ENCODE results near the gene CTCFL.

DNA sequence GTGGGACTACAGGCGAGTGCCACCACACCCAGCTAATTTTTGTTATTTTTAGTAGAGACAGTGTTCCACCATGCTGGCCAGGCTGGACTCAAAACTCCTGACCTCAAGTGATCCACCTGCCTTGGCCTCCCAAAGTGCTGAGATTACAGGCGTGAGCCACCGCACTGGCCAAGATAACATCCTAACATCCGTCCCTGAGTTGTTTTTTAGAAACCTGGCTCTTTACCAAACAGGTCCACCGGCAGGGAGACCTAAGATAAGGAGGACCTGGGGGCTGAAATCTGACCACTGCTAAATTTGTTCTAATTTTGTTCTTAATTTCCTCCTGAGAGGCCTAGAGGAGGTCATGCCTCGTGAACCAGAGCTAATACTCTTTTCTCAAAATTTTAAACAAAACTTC is 20.5 kb downstream of the CTCFL start:
- no peak for TF ChIP-seq POLR2A (IDR thresholded peaks at IDR 0.05)
- TF ChIP-seq, protein P1, sequence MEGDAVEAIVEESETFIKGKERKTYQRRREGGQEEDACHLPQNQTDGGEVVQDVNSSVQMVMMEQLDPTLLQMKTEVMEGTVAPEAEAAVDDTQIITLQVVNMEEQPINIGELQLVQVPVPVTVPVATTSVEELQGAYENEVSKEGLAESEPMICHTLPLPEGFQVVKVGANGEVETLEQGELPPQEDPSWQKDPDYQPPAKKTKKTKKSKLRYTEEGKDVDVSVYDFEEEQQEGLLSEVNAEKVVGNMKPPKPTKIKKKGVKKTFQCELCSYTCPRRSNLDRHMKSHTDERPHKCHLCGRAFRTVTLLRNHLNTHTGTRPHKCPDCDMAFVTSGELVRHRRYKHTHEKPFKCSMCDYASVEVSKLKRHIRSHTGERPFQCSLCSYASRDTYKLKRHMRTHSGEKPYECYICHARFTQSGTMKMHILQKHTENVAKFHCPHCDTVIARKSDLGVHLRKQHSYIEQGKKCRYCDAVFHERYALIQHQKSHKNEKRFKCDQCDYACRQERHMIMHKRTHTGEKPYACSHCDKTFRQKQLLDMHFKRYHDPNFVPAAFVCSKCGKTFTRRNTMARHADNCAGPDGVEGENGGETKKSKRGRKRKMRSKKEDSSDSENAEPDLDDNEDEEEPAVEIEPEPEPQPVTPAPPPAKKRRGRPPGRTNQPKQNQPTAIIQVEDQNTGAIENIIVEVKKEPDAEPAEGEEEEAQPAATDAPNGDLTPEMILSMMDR (IDR thresholded peaks at IDR 0.05), result no peak

Data from lower leg skin (tissue), 3 donors.